ENCODE results near the gene KIFC1.
A peak's percentile ranks its signal among the peaks of the same experiment; 100 is the strongest.
"Not testable (repeated sequence)": the region's sequence is repeated elsewhere in the genome, so short reads cannot be mapped to it uniquely, and the experiment has no call there.

The KIFC1 gene

GRCh38 chr6:33392979-33393378 lies 1.4 kb downstream of the KIFC1 start:
- no peak for TF ChIP-seq CTCF (IDR thresholded peaks at IDR 0.05; ENCODE audit: insufficient read depth, low read length, missing control alignments)
- ChIA-PET POLR2A (no interaction called here), CTCF (no interaction called here)
- H3K4me3 ChIP-seq (ENCODE audit: low read depth, low read length): peak overlapping the region; percentile 97
- no peak for DNase-seq (ENCODE audit: low read depth, low spot score)

DNA sequence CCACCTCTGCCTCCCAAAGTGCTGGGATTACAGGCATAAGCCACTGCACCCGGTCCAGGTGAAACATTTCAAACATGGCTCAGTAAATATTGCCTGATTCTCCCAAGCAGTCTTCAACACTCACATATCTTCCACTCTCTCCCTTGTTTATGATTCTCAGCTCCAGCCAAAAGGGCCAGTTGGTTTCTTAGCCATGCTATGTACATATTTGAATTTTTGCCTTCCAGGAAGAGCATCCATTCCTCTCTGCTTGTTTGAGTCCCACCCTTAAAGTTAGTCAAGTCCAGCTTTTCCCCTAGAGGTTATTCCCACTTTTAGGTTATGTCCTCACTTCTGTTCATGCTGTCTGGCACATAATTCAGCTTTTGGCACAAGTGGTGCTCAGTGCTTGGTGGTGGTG lies 5.9 kb downstream of the KIFC1 start:
- DNase-seq (ENCODE audit: low read depth, low spot score): no peak
- no peak overlapping the region for H3K4me3 ChIP-seq (ENCODE audit: low read depth, low read length)
- ChIA-PET CTCF (interaction anchor here (0.7 to 1.0 kb wide), 2 partner anchors 10 to 13 kb away, joined by 4 to 5 read pairs; no protein-coding TSS in a partner anchor), POLR2A (no interaction called here)
- no peak for TF ChIP-seq CTCF (IDR thresholded peaks at IDR 0.05; ENCODE audit: insufficient read depth, low read length, missing control alignments)

- CTCF ChIA-PET: interaction anchor here (1.0 kb wide), 1 partner anchor 9 kb away, joined by 5 read pairs; no protein-coding TSS in a partner anchor
- H3K4me3 ChIP-seq (ENCODE audit: low read depth, low read length); POLR2A ChIA-PET; DNase-seq (ENCODE audit: low read depth, low spot score): not testable (repeated sequence)
Measured at GRCh38 chr6:33398601-33399000, 7.0 kb downstream of the KIFC1 start.

GRCh38 chr6:33399881-33400280 lies 8.3 kb downstream of the KIFC1 start:
- DNase-seq (ENCODE audit: low read depth, low spot score); POLR2A ChIA-PET; H3K4me3 ChIP-seq (ENCODE audit: low read depth, low read length): not testable (repeated sequence)
- CTCF ChIA-PET: interaction anchor here (6.1 kb wide), 1 partner anchor 9 kb away, joined by 44 read pairs; no protein-coding TSS in a partner anchor

DNA sequence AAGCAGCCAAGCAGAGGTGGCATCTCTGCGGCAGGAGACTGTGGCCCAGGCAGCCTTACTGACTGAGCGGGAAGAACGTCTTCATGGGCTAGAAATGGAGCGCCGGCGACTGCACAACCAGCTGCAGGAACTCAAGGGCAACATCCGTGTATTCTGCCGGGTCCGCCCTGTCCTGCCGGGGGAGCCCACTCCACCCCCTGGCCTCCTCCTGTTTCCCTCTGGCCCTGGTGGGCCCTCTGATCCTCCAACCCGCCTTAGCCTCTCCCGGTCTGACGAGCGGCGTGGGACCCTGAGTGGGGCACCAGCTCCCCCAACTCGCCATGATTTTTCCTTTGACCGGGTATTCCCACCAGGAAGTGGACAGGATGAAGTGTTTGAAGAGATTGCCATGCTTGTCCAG lies 13.3 kb downstream of the KIFC1 start:
- H3K4me3 ChIP-seq (ENCODE audit: low read depth, low read length): no peak overlapping the region
- no peak for TF ChIP-seq CTCF (IDR thresholded peaks at IDR 0.05; ENCODE audit: insufficient read depth, low read length, missing control alignments)
- no peak for DNase-seq (ENCODE audit: low read depth, low spot score)
- POLR2A ChIA-PET: no interaction called here
- CTCF ChIA-PET: interaction anchor here (1.0 to 6.1 kb wide), 2 partner anchors 14 to 21 kb away, joined by 4 to 44 read pairs; no protein-coding TSS in a partner anchor

GRCh38 chr6:33405386-33405940 lies 13.8 kb downstream of the KIFC1 start:
- H3K4me3 ChIP-seq (ENCODE audit: low read depth, low read length): no peak overlapping the region
- POLR2A ChIA-PET: no interaction called here
- TF ChIP-seq CTCF (IDR thresholded peaks at IDR 0.05; ENCODE audit: insufficient read depth, low read length, missing control alignments): no peak
- CTCF ChIA-PET: interaction anchor here (1.0 to 6.1 kb wide), 2 partner anchors 15 to 20 kb away, joined by 4 to 44 read pairs; no protein-coding TSS in a partner anchor
- DNase-seq (ENCODE audit: low read depth, low spot score): no peak

- ChIA-PET CTCF (no interaction called here), POLR2A (no interaction called here)
- no peak for DNase-seq (ENCODE audit: low read depth, low spot score)
- H3K4me3 ChIP-seq (ENCODE audit: low read depth, low read length): no peak overlapping the region
- no peak for TF ChIP-seq CTCF (IDR thresholded peaks at IDR 0.05; ENCODE audit: insufficient read depth, low read length, missing control alignments)
Measured at GRCh38 chr6:33406126-33406525, 14.5 kb downstream of the KIFC1 start.
